Caco-2 (cell line): Measurements from ENCODE around the gene TTF1. TPM values are rescaled to one million over a fixed set of nuclear protein-coding genes. Genes with fewer than 3 reads are reported as not detected.

Experiments
- BruUV-seq: library from RNA; stranded (reverse); fragments of 400-500 nt; replicated peaks from 2 replicates; lab custom pipeline; 2021; lab: Mats Ljungman, UMichigan
- CTCF ChIA-PET: fragments of 300-600 bp; sonication (Branson Sonifier 250); formaldehyde crosslinking; loops from one replicate; lab custom pipeline; 2022; ENCODE audit warnings: antibody characterized with exemption; lab: Charles Lee
- POLR2A ChIA-PET: fragments of 300-600 bp; sonication (Branson Sonifier 250); formaldehyde crosslinking; loops from one replicate; lab custom pipeline; 2022; ENCODE audit warnings: antibody characterized with exemption; lab: Charles Lee
- DNase-seq, 2 experiments: peaks; one replicate each; pipeline versions ENCODE4 v3.0.0 to v3.0.0-alpha.2; 2020 to 2022
- H3K27me3 ChIP-seq: replicated peaks from 2 replicates; pipeline ENCODE4 v1.6.0; 2011; ENCODE audit warnings: low read length; ENCODE audit not compliant: control insufficient read depth, insufficient read depth
- H3K36me3 ChIP-seq: 2 replicates; pipeline ENCODE4 v1.5.1; 2011; ENCODE audit warnings: low read length; ENCODE audit not compliant: control insufficient read depth, insufficient read depth
- H3K4me1 ChIP-seq: fragments of 250-450 bp; sonication (Bioruptor Pico); 2 replicates; pipeline ENCODE4 v1.5.1; 2020; ENCODE audit warnings: mild to moderate bottlenecking
- H3K4me3 ChIP-seq: 2 replicates; pipeline ENCODE4 v1.5.1; 2011; ENCODE audit warnings: low read depth, mild to moderate bottlenecking, control low read depth, low read length
- H3K9me3 ChIP-seq: fragments of 250-450 bp; sonication (Bioruptor Pico); 2 replicates; pipeline ENCODE4 v1.5.1; 2020; ENCODE audit warnings: mild to moderate bottlenecking, moderate library complexity
- H3K27ac Mint-ChIP-seq: one replicate; pipeline ENCODE4 v1.8.0; 2022; ENCODE audit warnings: mixed read lengths; ENCODE audit not compliant: unreplicated experiment
- H3K27me3 Mint-ChIP-seq: one replicate; pipeline ENCODE4 v1.8.0; 2022; ENCODE audit warnings: mixed read lengths; ENCODE audit not compliant: insufficient read depth, unreplicated experiment
- H3K36me3 Mint-ChIP-seq: one replicate; pipeline ENCODE4 v1.8.0; 2022; ENCODE audit warnings: mild to moderate bottlenecking, mixed read lengths; ENCODE audit not compliant: insufficient read depth, unreplicated experiment
- H3K4me1 Mint-ChIP-seq: one replicate; pipeline ENCODE4 v1.8.0; 2022; ENCODE audit warnings: low read depth, mixed read lengths; ENCODE audit not compliant: unreplicated experiment
- H3K4me3 Mint-ChIP-seq: one replicate; pipeline ENCODE4 v1.8.0; 2022; ENCODE audit warnings: mild to moderate bottlenecking, moderate library complexity, mixed read lengths; ENCODE audit not compliant: unreplicated experiment
- H3K9me3 Mint-ChIP-seq: one replicate; pipeline ENCODE4 v1.8.0; 2022; ENCODE audit warnings: mixed read lengths; ENCODE audit not compliant: unreplicated experiment
- CTCF ChIP-seq, 2 experiments: fragments of 200-600 bp in 1 of 2; IDR thresholded peaks; 1 replicate in 1 of 2; 2 replicates in 1 of 2; pipeline versions ENCODE4 v1.5.1 to v1.8.0; 2011 to 2022; ENCODE audit warnings: antibody characterized with exemption in 1 of 2, control low read depth in 1 of 2, inconsistent platforms in 1 of 2, low read depth in 1 of 2, low read length in 1 of 2, mild to moderate bottlenecking in 1 of 2, moderate library complexity in 1 of 2; ENCODE audit not compliant: insufficient read depth in 1 of 2, severe bottlenecking in 1 of 2, unreplicated experiment in 1 of 2
- intact Hi-C: fragments of 100-400 bp; cut with micrococcal nuclease; formaldehyde crosslinking; loops from one replicate; pipeline ENCODE4 v1.10.0; 2022; ENCODE audit not compliant: unreplicated experiment
- total RNA-seq: library from RNA; stranded (reverse); gene quantifications from 2 replicates; pipeline ENCODE4 v1.2.3, GENCODE V29; 2022

The TTF1 gene
- total RNA-seq, 1 experiment from 2014 or later, result 11.4 TPM

GRCh38 chr9:132327537-132327936, 79.1 kb downstream of the TTF1 start:
- peaks cover 2% of the 10 kb centered on the region for H3K36me3 ChIP-seq
- Mint-ChIP-seq H3K4me1 (peaks cover 14% of the 10 kb centered on the region), H3K27me3 (no peaks in the 10 kb centered on the region), H3K27ac (no peak overlapping the region), H3K36me3 (peaks cover 97% of the 10 kb centered on the region), H3K9me3 (no peaks in the 10 kb centered on the region), H3K4me3 (no peak overlapping the region)
- H3K4me1 ChIP-seq, result peaks cover 8% of the 10 kb centered on the region
- intact Hi-C loops, result no loop called here
- no peak for TF ChIP-seq CTCF (IDR thresholded peaks at IDR 0.05; ENCODE audit: insufficient read depth in 1 of 2, low read depth in 1 of 2, low read length in 1 of 2, severe bottlenecking in 1 of 2, unreplicated experiment in 1 of 2)
- DNase-seq, result no peak
- H3K9me3 ChIP-seq, result no peaks in the 10 kb centered on the region
- no peak overlapping the region for H3K4me3 ChIP-seq
- ChIA-PET POLR2A (no interaction called here), CTCF (no interaction called here)
- no TSS peak for BruUV-seq
- no peaks in the 10 kb centered on the region for H3K27me3 ChIP-seq

Other genes with a start within 250 kb of the TTF1 start
- not detected in 2 replicates for gene NTNG2, start 244.8 kb downstream of the TTF1 start, total RNA-seq
- gene SETX, start 51.9 kb downstream of the TTF1 start, total RNA-seq, result 31.1 and 32.1 TPM in 2 replicates
- gene CFAP77, start 3.4 kb upstream of the TTF1 start, total RNA-seq, result not detected in 2 replicates
- gene BARHL1, start 175.8 kb upstream of the TTF1 start, total RNA-seq, result not detected in 2 replicates